ENCODE results near the gene RFLNA. TPM values are rescaled to one million over a fixed set of nuclear protein-coding genes. Genes with fewer than 3 reads are reported as not detected.

Gene RFLNA
- total and polyA plus RNA-seq, 2 of the 13 experiments (the other 11 are each of a cell fraction or from before 2014, with no cell fraction given) = not detected

- TF ChIP-seq ZNF18 (CRISPR knock-in tag; IDR thresholded peaks at IDR 0.05; ENCODE audit: insufficient replicate concordance) (peak; percentile 59), KAT8 (CRISPR knock-in tag; IDR thresholded peaks at IDR 0.05) (peak; percentile 66; the same call in 1 of the 2 replicates), ZKSCAN1 (IDR thresholded peaks at IDR 0.05; ENCODE audit: low read length) (no peak), MAX (IDR thresholded peaks at IDR 0.05) (peak; percentile 92), SOX13 (IDR thresholded peaks at IDR 0.05) (no peak), SOX13 (CRISPR knock-in tag; conservative IDR thresholded peaks at IDR 0.05 in 1 of 2, IDR thresholded peaks at IDR 0.05 in 1 of 2) (peak in 1 of 2 experiments; percentile 66; a peak in 1 of 4 replicates), ONECUT2 (CRISPR knock-in tag; IDR thresholded peaks at IDR 0.05) (no peak), ZBTB8A (CRISPR knock-in tag; IDR thresholded peaks at IDR 0.05; ENCODE audit: borderline replicate concordance, low read depth) (no peak), ZNF367 (CRISPR knock-in tag; IDR thresholded peaks at IDR 0.05; ENCODE audit: borderline replicate concordance) (no peak), ZNF547 (CRISPR knock-in tag; IDR thresholded peaks at IDR 0.05) (peak; percentile 36; the same call in 1 of the 2 replicates), CENPT (CRISPR knock-in tag; IDR thresholded peaks at IDR 0.05; ENCODE audit: low read depth) (no peak), U2AF2 (IDR thresholded peaks at IDR 0.05; ENCODE audit: low read depth, low read length) (no peak), ARID2 (CRISPR knock-in tag; IDR thresholded peaks at IDR 0.05; ENCODE audit: borderline replicate concordance) (no peak), NR2C2 (CRISPR knock-in tag; IDR thresholded peaks at IDR 0.05; ENCODE audit: borderline replicate concordance) (peak; percentile 86), SNRNP70 (IDR thresholded peaks at IDR 0.05; ENCODE audit: low read depth, low read length) (no peak), MATR3 (CRISPR knock-in tag; IDR thresholded peaks at IDR 0.05) (no peak), BCL3 (CRISPR knock-in tag; IDR thresholded peaks at IDR 0.05) (no peak), RCOR2 (CRISPR knock-in tag; IDR thresholded peaks at IDR 0.05) (peak; percentile 49; the same call in 1 of the 2 replicates), BCL6 (CRISPR knock-in tag; IDR thresholded peaks at IDR 0.05) (peak; percentile 95), POGZ (CRISPR knock-in tag; IDR thresholded peaks at IDR 0.05) (peak; percentile 37; the same call in 1 of the 2 replicates), ZNF577 (CRISPR knock-in tag; IDR thresholded peaks at IDR 0.05; ENCODE audit: borderline replicate concordance, low read depth) (no peak), ZNF773 (CRISPR knock-in tag; IDR thresholded peaks at IDR 0.05; ENCODE audit: borderline replicate concordance) (no peak), ZNF816 (CRISPR knock-in tag; IDR thresholded peaks at IDR 0.05; ENCODE audit: borderline replicate concordance) (no peak), NFKB2 (CRISPR knock-in tag; IDR thresholded peaks at IDR 0.05; ENCODE audit: borderline replicate concordance) (no peak), MEF2D (CRISPR knock-in tag; IDR thresholded peaks at IDR 0.05) (peak; percentile 74; the same call in 1 of the 2 replicates), TBX2 (CRISPR knock-in tag; IDR thresholded peaks at IDR 0.05; ENCODE audit: borderline replicate concordance) (peak; percentile 92), ZNF207 (IDR thresholded peaks at IDR 0.05; ENCODE audit: borderline replicate concordance) (no peak), NONO (IDR thresholded peaks at IDR 0.05) (no peak), NONO (CRISPR knock-in tag; conservative IDR thresholded peaks at IDR 0.05) (peak; percentile 68; the same call in 1 of the 2 replicates), ZNF350 (CRISPR knock-in tag; IDR thresholded peaks at IDR 0.05; ENCODE audit: borderline replicate concordance, low read depth) (0 out of 2 replicates have a peak, but pooled peaks have one; percentile 43)
Measured at GRCh38 chr12:124352839-124353238, 57.9 kb downstream of the RFLNA start (continued).
